ENCODE results near the gene MRPL40.

MRPL40 gene

DNA sequence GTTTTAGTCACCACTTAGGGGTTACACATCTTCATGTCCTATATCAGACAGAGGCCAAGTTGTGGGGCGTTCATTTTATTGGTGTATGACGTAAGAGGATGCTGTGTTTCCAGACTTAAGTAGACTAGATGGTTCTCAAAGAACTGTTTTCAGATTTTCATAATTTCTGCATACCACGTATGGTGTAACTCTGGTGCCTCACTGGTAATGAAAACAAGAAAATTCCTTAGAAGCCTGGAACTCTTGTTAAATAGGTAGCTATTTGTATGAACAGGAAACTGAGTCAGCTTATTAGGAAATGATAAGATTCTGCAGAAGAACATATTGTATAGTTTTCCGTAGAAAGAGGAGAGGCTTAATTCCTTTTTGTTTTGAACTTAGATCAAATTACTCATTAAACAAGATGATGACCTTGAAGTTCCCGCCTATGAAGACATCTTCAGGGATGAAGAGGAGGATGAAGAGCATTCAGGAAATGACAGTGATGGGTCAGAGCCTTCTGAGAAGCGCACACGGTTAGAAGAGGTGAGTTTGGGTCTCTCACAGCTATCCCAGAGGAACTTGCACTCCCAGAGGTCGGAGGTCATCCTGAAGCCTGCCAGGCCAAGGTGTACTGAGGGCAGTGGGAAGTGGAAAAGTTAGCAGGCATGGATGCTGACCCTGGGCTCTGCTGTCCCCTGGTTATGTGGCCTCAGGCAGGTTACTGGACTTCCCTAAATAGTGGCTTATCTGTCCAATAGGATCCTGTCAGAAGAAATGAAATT is 51.3 kb downstream of the MRPL40 start:
- no peak for DNase-seq

Measured in NCI-H2171 treated with DMSO at 0.1 percent for 48 hours (cell line).